HL-60/S4 treated with retinoic acid at 250 ng/mL for 4 days and 3 days (cell line): ENCODE data around the gene ST8SIA6.

ENCODE experiments used
- in situ Hi-C: fragments of 300-500 bp; cut with MboI; formaldehyde crosslinking; loops from 2 replicates; pipeline ENCODE4 v1.7.0; 2022; ENCODE audit warnings: low sequenced_read_pairs

The ST8SIA6 gene

GRCh38 chr10:17273403-17273802, 181.0 kb downstream of the ST8SIA6 start:
- in situ Hi-C loops, result loop anchor here (25.0 kb wide), 1 partner anchor 1386 kb away; no protein-coding TSS in a partner anchor

GRCh38 chr10:17272648-17273047, 181.7 kb downstream of the ST8SIA6 start:
- in situ Hi-C loops, result loop anchor here (25.0 kb wide), 1 partner anchor 1385 kb away; no protein-coding TSS in a partner anchor
